H1 (cell line): ENCODE measurements around the gene PIEZO1. TPM values are rescaled to one million over a fixed set of nuclear protein-coding genes. Genes with fewer than 3 reads are reported as not detected.
A peak's percentile ranks its signal among the peaks of the same experiment; 100 is the strongest.

Experiments used
- CTCF ChIA-PET: fragments of 300-600 bp; sonication (Branson Sonifier 250); formaldehyde crosslinking; loops from one replicate; lab custom pipeline; 2021; ENCODE audit not compliant: partially characterized antibody; lab: Charles Lee
- POLR2A ChIA-PET: fragments of 300-600 bp; sonication (Branson Sonifier 250); formaldehyde crosslinking; loops from one replicate; lab custom pipeline; 2021; ENCODE audit warnings: inconsistent platforms; ENCODE audit not compliant: partially characterized antibody; lab: Charles Lee
- DNase-seq, 2 experiments: peaks; one replicate each; pipeline versions ENCODE4 v3.0.0 to v3.0.0-alpha.2; 2010 to 2022; ENCODE audit warnings: low spot score in 2 of 2, low read depth in 1 of 2, mixed read lengths in 1 of 2
- FAIRE-seq: peaks from 2 replicates; lab custom pipeline; 2011; peaks lifted over from hg19 to GRCh38; lab: Jason Lieb, UNC
- H2AFZ ChIP-seq: 2 replicates; pipeline ENCODE4 v1.8.1; 2012; ENCODE audit warnings: low read length, inconsistent platforms
- H2AK5ac ChIP-seq: 2 replicates; pipeline ENCODE4 v1.6.1; 2013; ENCODE audit warnings: low read depth, low read length
- H2BK120ac ChIP-seq: replicated peaks from 2 replicates; pipeline ENCODE3; 2013; ENCODE audit warnings: low read depth, low read length, inconsistent platforms
- H2BK12ac ChIP-seq: 2 replicates; pipeline ENCODE4 v1.6.1; 2013; ENCODE audit warnings: low read depth, low read length
- H2BK15ac ChIP-seq: 2 replicates; pipeline ENCODE4 v1.6.1; 2013; ENCODE audit warnings: low read length
- H2BK20ac ChIP-seq: 2 replicates; pipeline ENCODE4 v1.6.1; 2013; ENCODE audit warnings: low read length
- H2BK5ac ChIP-seq: 2 replicates; pipeline ENCODE4 v1.6.1; 2013; ENCODE audit warnings: low read depth, low read length
- H3K14ac ChIP-seq: 2 replicates; pipeline ENCODE4 v1.6.1; 2013; ENCODE audit warnings: inconsistent platforms; ENCODE audit not compliant: insufficient read length
- H3K18ac ChIP-seq: 2 replicates; pipeline ENCODE4 v1.6.1; 2013; ENCODE audit warnings: low read length; ENCODE audit errors: extremely low read depth
- H3K23ac ChIP-seq: 2 replicates; pipeline ENCODE4 v1.6.1; 2013; ENCODE audit warnings: inconsistent platforms; ENCODE audit not compliant: insufficient read length
- H3K23me2 ChIP-seq: 2 replicates; pipeline ENCODE4 v1.6.1; 2013; ENCODE audit warnings: low read depth, low read length
- H3K27ac ChIP-seq: 2 replicates; pipeline ENCODE4 v1.6.1; 2011; ENCODE audit warnings: low read depth, low read length, inconsistent platforms
- H3K27me3 ChIP-seq, 4 experiments: replicated peaks in 1 of 4; 1 replicate in 1 of 4; 2 replicates in 3 of 4; pipeline versions ENCODE4 v1.6.1 to v1.8.1; 2011 to 2013; ENCODE audit warnings: low read length in 3 of 4, mild to moderate bottlenecking in 3 of 4, inconsistent platforms in 2 of 4, mixed read lengths in 2 of 4, moderate library complexity in 1 of 4; ENCODE audit not compliant: control insufficient read depth in 3 of 4, insufficient read depth in 3 of 4; ENCODE audit errors: extremely low read depth in 1 of 4
- H3K36me3 ChIP-seq, 4 experiments: 2 replicates each; pipeline versions ENCODE4 v1.6.1 to v1.8.1; 2011 to 2013; ENCODE audit warnings: mild to moderate bottlenecking in 4 of 4, low read length in 3 of 4, moderate library complexity in 2 of 4, control low read depth in 1 of 4, inconsistent platforms in 1 of 4; ENCODE audit not compliant: insufficient read depth in 4 of 4, control insufficient read depth in 2 of 4
- H3K4ac ChIP-seq: replicated peaks from 2 replicates; pipeline ENCODE3; 2013; ENCODE audit warnings: low read length, low read depth, mixed read lengths, inconsistent platforms; ENCODE audit not compliant: insufficient read length
- H3K4me1 ChIP-seq, 4 experiments: replicated peaks in 1 of 4; 1 replicate in 1 of 4; 2 replicates in 3 of 4; pipeline versions ENCODE4 v1.6.1 to v1.8.1; 2011 to 2013; ENCODE audit warnings: low read length in 3 of 4, inconsistent platforms in 2 of 4, mixed read lengths in 1 of 4; ENCODE audit not compliant: insufficient read depth in 4 of 4, control insufficient read depth in 3 of 4
- H3K4me2 ChIP-seq, 2 experiments: 2 replicates each; pipeline versions ENCODE4 v1.6.1 to v1.8.1; 2011 to 2013; ENCODE audit warnings: low read depth in 2 of 2, low read length in 2 of 2, control low read depth in 1 of 2, inconsistent platforms in 1 of 2, mild to moderate bottlenecking in 1 of 2; ENCODE audit not compliant: insufficient read depth in 1 of 2
- H3K4me3 ChIP-seq, 4 experiments: fragments of 200-600, 300-600 bp in 1 of 4; sonication (generic), shearing (Covaris generic), sonication (Bioruptor Twin) in 1 of 4; 2 replicates each; pipeline versions ENCODE4 v1.5.1 to v1.8.1; 2011 to 2016; ENCODE audit warnings: low read length in 4 of 4, low read depth in 3 of 4, control low read depth in 2 of 4, inconsistent platforms in 2 of 4, mild to moderate bottlenecking in 2 of 4, mixed read lengths in 1 of 4, moderate library complexity in 1 of 4; ENCODE audit not compliant: insufficient read depth in 2 of 4; ENCODE audit errors: extremely low read depth in 1 of 4
- H3K56ac ChIP-seq: replicated peaks from 2 replicates; pipeline ENCODE3; 2013; ENCODE audit warnings: low read depth, mild to moderate bottlenecking, mixed read lengths, low read length, inconsistent platforms; ENCODE audit not compliant: insufficient read length
- H3K79me1 ChIP-seq: 2 replicates; pipeline ENCODE4 v1.6.1; 2013; ENCODE audit warnings: low read depth, low read length, control low read depth
- H3K79me2 ChIP-seq, 2 experiments: 2 replicates each; pipeline versions ENCODE4 v1.6.1 to v1.8.1; 2012 to 2013; ENCODE audit warnings: low read length in 2 of 2, mild to moderate bottlenecking in 2 of 2, inconsistent platforms in 1 of 2; ENCODE audit not compliant: insufficient read depth in 2 of 2, control insufficient read depth in 1 of 2
- H3K9ac ChIP-seq, 4 experiments: replicated peaks in 1 of 4; 1 replicate in 1 of 4; 2 replicates in 3 of 4; pipeline versions ENCODE4 v1.6.1 to v1.8.1; 2011 to 2013; ENCODE audit warnings: low read depth in 3 of 4, low read length in 3 of 4, control low read depth in 2 of 4, mild to moderate bottlenecking in 2 of 4, moderate library complexity in 2 of 4, inconsistent platforms in 1 of 4; ENCODE audit errors: extremely low read depth in 1 of 4
- H3K9me3 ChIP-seq, 2 experiments: 2 replicates each; pipeline versions ENCODE4 v1.6.1 to v1.8.1; 2012 to 2013; ENCODE audit warnings: mild to moderate bottlenecking in 2 of 2, moderate library complexity in 2 of 2, control low read depth in 1 of 2, inconsistent platforms in 1 of 2, low read depth in 1 of 2, low read length in 1 of 2, mixed read lengths in 1 of 2; ENCODE audit not compliant: insufficient read depth in 2 of 2
- H4K20me1 ChIP-seq, 2 experiments: replicated peaks in 1 of 2; 2 replicates each; pipeline versions ENCODE3 to v1.8.1; 2011 to 2013; ENCODE audit warnings: inconsistent platforms in 2 of 2, low read length in 2 of 2, mild to moderate bottlenecking in 1 of 2; ENCODE audit not compliant: insufficient read depth in 2 of 2, control insufficient read depth in 1 of 2
- H4K5ac ChIP-seq: 2 replicates; pipeline ENCODE4 v1.6.1; 2013; ENCODE audit warnings: low read length, low read depth, mixed read lengths, inconsistent platforms; ENCODE audit not compliant: insufficient read length
- H4K8ac ChIP-seq: 2 replicates; pipeline ENCODE4 v1.8.0; 2013; ENCODE audit warnings: mild to moderate bottlenecking, moderate library complexity, low read length, inconsistent platforms; ENCODE audit not compliant: insufficient read depth; ENCODE audit errors: extremely low read depth
- H4K91ac ChIP-seq: replicated peaks from 2 replicates; pipeline ENCODE3; 2013; ENCODE audit warnings: low read length, mixed read lengths, inconsistent platforms; ENCODE audit not compliant: insufficient read length
- ATF3 ChIP-seq: IDR thresholded peaks from 2 replicates; pipeline ENCODE4 v1.6.1; 2011; ENCODE audit warnings: low read depth, mild to moderate bottlenecking, low read length; ENCODE audit not compliant: insufficient read depth
- BCL11A ChIP-seq, 2 experiments: IDR thresholded peaks; one replicate each; pipeline ENCODE4 v1.6.1; 2011; ENCODE audit warnings: low read depth in 2 of 2, low read length in 2 of 2, mild to moderate bottlenecking in 2 of 2
- CHD1 ChIP-seq: IDR thresholded peaks from 2 replicates; pipeline ENCODE4 v1.6.1; 2012; ENCODE audit warnings: low read depth, low read length, improper control_type of control experiment
- CHD2 ChIP-seq: IDR thresholded peaks from 2 replicates; pipeline ENCODE4 v1.6.1; 2012; ENCODE audit warnings: low read length, improper control_type of control experiment
- EP300 ChIP-seq, 2 experiments: IDR thresholded peaks; 1 replicate in 1 of 2; 2 replicates in 1 of 2; pipeline ENCODE4 v1.6.1; 2011 to 2012; ENCODE audit warnings: low read depth in 2 of 2, low read length in 2 of 2, mild to moderate bottlenecking in 2 of 2, borderline replicate concordance in 1 of 2, inconsistent platforms in 1 of 2, moderate library complexity in 1 of 2
- GABPA ChIP-seq: IDR thresholded peaks from 2 replicates; pipeline ENCODE4 v1.6.1; 2011; ENCODE audit warnings: mild to moderate bottlenecking, low read length, moderate library complexity, borderline replicate concordance; ENCODE audit not compliant: insufficient read depth
- MAFK ChIP-seq: IDR thresholded peaks from 2 replicates; pipeline ENCODE4 v1.6.1; 2012; ENCODE audit warnings: low read depth, mild to moderate bottlenecking, improper control_type of control experiment, low read length
- MAX ChIP-seq: IDR thresholded peaks from 2 replicates; pipeline ENCODE4 v1.6.1; 2012; ENCODE audit warnings: inconsistent platforms
- SP2 ChIP-seq: IDR thresholded peaks from 2 replicates; pipeline ENCODE4 v1.6.1; 2012; ENCODE audit warnings: mild to moderate bottlenecking, low read length, inconsistent platforms
- WGBS, 2 experiments: shearing (Covaris generic) in 1 of 2; methylation state at CpG; one replicate each; pipeline versions ENCODE4 v1.1.6 to v1.1.7; 2013 to 2015; ENCODE audit warnings: low lambda C conversion rate in 2 of 2, mixed read lengths in 2 of 2, inconsistent platforms in 1 of 2, low coverage in 1 of 2, missing lambda C conversion rate in 1 of 2; ENCODE audit not compliant: insufficient replicate concordance in 2 of 2, insufficient coverage in 1 of 2, insufficient read length in 1 of 2; ENCODE audit errors: extremely low coverage in 1 of 2, missing lambda C conversion rate in 1 of 2; 5-methylcytosine and 5-hydroxymethylcytosine counted together
- polyA plus RNA-seq, 7 experiments: library from polyadenylated mRNA; depleted of rRNA in 3 of 7; stranded (reverse) in 5 of 7; unstranded in 2 of 7; fragments of >200 nt in 5 of 7; fragments of 200-250 nt in 2 of 7; gene quantifications; 1 replicate in 5 of 7; 2 replicates in 1 of 7; 4 replicates in 1 of 7; pipeline versions ENCODE4 v1.2.1 to v1.2.3, GENCODE V29; 2011 to 2013; ENCODE audit warnings: missing spikeins in 2 of 7, mixed read lengths in 2 of 7
- total RNA-seq: library from RNA; stranded (reverse); fragmentation: NEBNext Ultra II Directional; extraction: Animal tissue kit (Norgen Biotek cat#: 25700); gene quantifications from 2 replicates; pipeline ENCODE4 v1.2.1, GENCODE V29; 2021

PIEZO1 gene
- total and polyA plus RNA-seq, 2 of the 8 experiments (the other 6 are each of a cell fraction or from before 2014, with no cell fraction given): 42.3 to 67.5 TPM

- H3K9ac ChIP-seq: peak within 1 kb of the TSS; percentile 66 to 95 (median 80)
- no peaks in the 10 kb centered on the region for H3K9me3 ChIP-seq
- peak within 1 kb of the TSS; percentile 63; the same call in 1 of the 2 replicates for H3K27ac ChIP-seq
- H3K27me3 ChIP-seq: no peaks in the 10 kb centered on the region
- peak within 1 kb of the TSS; percentile 30 for H3K56ac ChIP-seq
- H2BK15ac ChIP-seq: no peak within 1 kb of the TSS
- FAIRE-seq (no peak), DNase-seq (peak in 1 of 2 experiments; percentile 96)
- H3K18ac ChIP-seq: peak within 1 kb of the TSS; percentile 71
- peaks cover 30 to 40% (median 37%) of the 10 kb centered on the region in 4 experiments for H3K36me3 ChIP-seq
- peaks cover 12% of the 10 kb centered on the region for H3K79me1 ChIP-seq
- peak within 1 kb of the TSS; percentile 74 for H4K91ac ChIP-seq
- WGBS, 2 experiments: 3% methylated on average over 20 of the region's 98 CpGs; no CpG with 5 or more reads in 1 of the 2 experiments
- H3K4me3 ChIP-seq: peak within 1 kb of the TSS; percentile 59 to 84 (median 80)
- peaks cover 7% of the 10 kb centered on the region; the same call in 1 of the 2 replicates for H3K23me2 ChIP-seq
- H2BK12ac ChIP-seq: no peak within 1 kb of the TSS
- H3K4me1 ChIP-seq: peaks cover 0 to 12% (median 9%) of the 10 kb centered on the region in 4 experiments; a peak in 5 of 7 replicates
- H4K20me1 ChIP-seq: peaks cover 19 to 29% of the 10 kb centered on the region in 2 experiments
- H3K79me2 ChIP-seq: peaks cover 0 to 16% of the 10 kb centered on the region in 2 experiments; a peak in 2 of 4 replicates
- peak within 1 kb of the TSS; percentile 87 to 95 for H3K4me2 ChIP-seq
- no peak within 1 kb of the TSS for H2BK20ac ChIP-seq
- H4K8ac ChIP-seq: peak within 1 kb of the TSS; percentile 93
- no peak within 1 kb of the TSS; the same call in 1 of the 2 replicates for H2BK5ac ChIP-seq
- POLR2A ChIA-PET: interaction anchor here (0.7 to 1.7 kb wide), 8 partner anchors 9 to 324 kb away, joined by 3 to 5 read pairs (median 4); partner anchors contain the start of gene APRT
- H4K5ac ChIP-seq: peak within 1 kb of the TSS; percentile 86
- H2AK5ac ChIP-seq: no peak within 1 kb of the TSS
- H2AFZ ChIP-seq: no peak within 1 kb of the TSS
- peak within 1 kb of the TSS; percentile 96 for H3K4ac ChIP-seq
- CTCF ChIA-PET: interaction anchor here (0.6 to 1.8 kb wide), 7 partner anchors 10 to 363 kb away, joined by 3 to 6 read pairs (median 4); no protein-coding TSS in a partner anchor
- no peak within 1 kb of the TSS for H2BK120ac ChIP-seq
- H3K23ac ChIP-seq: no peak within 1 kb of the TSS
- H3K14ac ChIP-seq: no peak within 1 kb of the TSS
- TF ChIP-seq MAX (no peak; the same call in 1 of the 2 replicates), ATF3 (no peak), GABPA (no peak), SP2 (no peak), CHD1 (peak; percentile 63; the same call in 1 of the 2 replicates), MAFK (no peak), CHD2 (no peak), BCL11A (IDR thresholded peaks at IDR 0.05; ENCODE audit: low read depth in 2 of 2, low read length in 2 of 2) (no peak), EP300 (IDR thresholded peaks at IDR 0.05; ENCODE audit: borderline replicate concordance in 1 of 2, low read depth in 2 of 2, low read length in 2 of 2) (peak in 1 of 2 experiments; percentile 92; a peak in 2 of 3 replicates)
Measured at GRCh38 chr16:88803264-88803987, 18.4 kb upstream of the PIEZO1 start, which contains the start of gene CDT1. TSS of gene CDT1 (plus strand) at chr16:88803789. CDS start at chr16:88803832, 43 bp downstream.
